ENCODE measurements around the gene SIM1. TPM values are rescaled to one million over a fixed set of nuclear protein-coding genes. Genes with fewer than 3 reads are reported as not detected.

SIM1 gene
- total and polyA plus RNA-seq, 7 experiments from 2014 or later: not detected

- ATAC-seq (no peak), DNase-seq (no peak)
- Histone ChIP-seq H3K27me3 (ENCODE audit: control insufficient read depth in 2 of 2, insufficient read depth in 2 of 2, low read length in 2 of 2) (peaks cover 41 to 74% of the 10 kb centered on the region in 2 donors), H3K27ac (ENCODE audit: low read depth, low read length) (no peak overlapping the region), H3K4me3 (ENCODE audit: low read length) (no peak overlapping the region), H3K36me3 (ENCODE audit: control insufficient read depth in 2 of 3, insufficient read depth in 3 of 3, low read length in 3 of 3) (no peaks in the 10 kb centered on the region), H3K9me3 (ENCODE audit: control insufficient read depth in 2 of 3, low read length in 3 of 3) (peaks cover 0 to 21% (median 0%) of the 10 kb centered on the region in 3 experiments), H3K4me1 (ENCODE audit: control insufficient read depth in 2 of 2, insufficient read depth in 2 of 2, low read length in 2 of 2) (peaks cover 6 to 9% of the 10 kb centered on the region in 2 donors)
- Mint-ChIP-seq H3K4me3 (peak overlapping the region in 4 of 10 donors; percentile 12 to 29 (median 22)), H3K9me3 (peaks cover 4 to 75% (median 36%) of the 10 kb centered on the region in 11 donors), H3K4me1 (peaks cover 4 to 31% (median 17%) of the 10 kb centered on the region in 7 donors), H3K36me3 (peaks cover 0 to 15% (median 7%) of the 10 kb centered on the region in 5 donors), H3K27ac (peak overlapping the region in 1 of 9 donors; percentile 38), H3K27me3 (peaks cover 75 to 95% (median 86%) of the 10 kb centered on the region in 5 donors)
- POLR2A ChIA-PET: no interaction called here
- CTCF ChIA-PET: no interaction called here
- intact Hi-C loops (cut with micrococcal nuclease): loop anchor here in 1 of 2 donors (2.0 kb wide), 1 partner anchor 851 kb away; no protein-coding TSS in a partner anchor
These were observed 3.3 kb downstream of the SIM1 start for GRCh38 chr6:100461278-100461916.

DNA sequence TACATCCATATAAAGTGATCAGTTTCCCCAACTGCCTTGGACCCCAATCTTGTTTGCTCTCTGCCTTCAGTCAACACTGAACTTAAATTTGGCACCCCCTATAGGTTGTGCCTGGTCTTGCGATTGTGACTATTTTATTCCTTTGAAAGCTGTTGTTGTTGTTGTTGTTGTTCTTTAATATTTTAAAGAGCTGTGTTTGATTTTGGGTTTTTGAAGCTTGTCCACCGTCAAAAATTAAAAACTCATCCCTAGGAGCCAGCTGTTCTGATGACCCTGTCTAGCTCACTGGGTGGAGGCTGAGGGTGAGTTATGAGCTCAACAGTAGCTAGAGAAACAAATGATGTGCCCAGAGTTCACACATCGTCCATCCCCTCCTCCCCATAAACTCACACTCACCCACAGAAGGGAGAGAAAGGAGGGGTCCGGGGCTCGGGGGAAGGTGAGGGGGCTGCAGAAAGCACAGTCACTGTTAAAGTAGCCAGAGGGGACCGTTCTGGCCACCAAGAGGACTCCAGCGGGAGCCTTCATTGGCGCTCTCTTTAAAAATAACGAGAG is 4.0 kb downstream of the SIM1 start:
- H3K36me3 Mint-ChIP-seq: peaks cover 0 to 12% (median 6%) of the 10 kb centered on the region in 5 donors
- peaks cover 74 to 95% (median 84%) of the 10 kb centered on the region in 5 donors for H3K27me3 Mint-ChIP-seq
- ATAC-seq: no peak
- H3K36me3 ChIP-seq (ENCODE audit: control insufficient read depth in 2 of 3, insufficient read depth in 3 of 3, low read length in 3 of 3): no peaks in the 10 kb centered on the region
- CTCF ChIA-PET: no interaction called here
- intact Hi-C loops (cut with micrococcal nuclease): loop anchor here in 1 of 2 donors (2.0 kb wide), 1 partner anchor 850 kb away; no protein-coding TSS in a partner anchor
- peaks cover 6 to 9% of the 10 kb centered on the region in 2 donors for H3K4me1 ChIP-seq (ENCODE audit: control insufficient read depth in 2 of 2, insufficient read depth in 2 of 2, low read length in 2 of 2)
- peaks cover 45 to 68% of the 10 kb centered on the region in 2 donors for H3K27me3 ChIP-seq (ENCODE audit: control insufficient read depth in 2 of 2, insufficient read depth in 2 of 2, low read length in 2 of 2)
- no peak overlapping the region for H3K27ac Mint-ChIP-seq
- H3K9me3 ChIP-seq (ENCODE audit: control insufficient read depth in 2 of 3, low read length in 3 of 3): peaks cover 0 to 20% (median 0%) of the 10 kb centered on the region in 3 experiments
- POLR2A ChIA-PET: no interaction called here
- no peak for DNase-seq
- peaks cover 4 to 74% (median 37%) of the 10 kb centered on the region in 11 donors for H3K9me3 Mint-ChIP-seq
- no peak overlapping the region for H3K27ac ChIP-seq (ENCODE audit: low read depth, low read length)
- H3K4me3 Mint-ChIP-seq: peak overlapping the region in 1 of 10 donors; percentile 21
- no peak overlapping the region for H3K4me3 ChIP-seq (ENCODE audit: low read length)
- H3K4me1 Mint-ChIP-seq: peaks cover 0 to 25% (median 12%) of the 10 kb centered on the region in 7 donors

GRCh38 chr6:100459592-100460184 is 5.0 kb downstream of the SIM1 start:
- Histone ChIP-seq H3K4me3 (ENCODE audit: low read length) (no peak overlapping the region), H3K27ac (ENCODE audit: low read depth, low read length) (no peak overlapping the region), H3K4me1 (ENCODE audit: control insufficient read depth in 2 of 2, insufficient read depth in 2 of 2, low read length in 2 of 2) (peaks cover 2 to 9% of the 10 kb centered on the region in 2 donors), H3K27me3 (ENCODE audit: control insufficient read depth in 2 of 2, insufficient read depth in 2 of 2, low read length in 2 of 2) (peaks cover 43 to 66% of the 10 kb centered on the region in 2 donors), H3K9me3 (ENCODE audit: control insufficient read depth in 2 of 3, low read length in 3 of 3) (peaks cover 0 to 26% (median 0%) of the 10 kb centered on the region in 3 experiments), H3K36me3 (ENCODE audit: control insufficient read depth in 2 of 3, insufficient read depth in 3 of 3, low read length in 3 of 3) (no peaks in the 10 kb centered on the region)
- Mint-ChIP-seq H3K4me3 (peak overlapping the region in 1 of 10 donors; percentile 35), H3K27me3 (peaks cover 67 to 97% (median 79%) of the 10 kb centered on the region in 5 donors), H3K27ac (no peak overlapping the region), H3K36me3 (peaks cover 0 to 16% (median 6%) of the 10 kb centered on the region in 5 donors), H3K9me3 (peaks cover 7 to 78% (median 36%) of the 10 kb centered on the region in 11 donors), H3K4me1 (peaks cover 0 to 16% (median 10%) of the 10 kb centered on the region in 7 donors)
- DNase-seq (no peak), ATAC-seq (no peak)
- intact Hi-C loops (cut with micrococcal nuclease): loop anchor here in 1 of 2 donors (2.0 kb wide), 1 partner anchor 849 kb away; no protein-coding TSS in a partner anchor
- ChIA-PET POLR2A (no interaction called here), CTCF (no interaction called here)

DNA sequence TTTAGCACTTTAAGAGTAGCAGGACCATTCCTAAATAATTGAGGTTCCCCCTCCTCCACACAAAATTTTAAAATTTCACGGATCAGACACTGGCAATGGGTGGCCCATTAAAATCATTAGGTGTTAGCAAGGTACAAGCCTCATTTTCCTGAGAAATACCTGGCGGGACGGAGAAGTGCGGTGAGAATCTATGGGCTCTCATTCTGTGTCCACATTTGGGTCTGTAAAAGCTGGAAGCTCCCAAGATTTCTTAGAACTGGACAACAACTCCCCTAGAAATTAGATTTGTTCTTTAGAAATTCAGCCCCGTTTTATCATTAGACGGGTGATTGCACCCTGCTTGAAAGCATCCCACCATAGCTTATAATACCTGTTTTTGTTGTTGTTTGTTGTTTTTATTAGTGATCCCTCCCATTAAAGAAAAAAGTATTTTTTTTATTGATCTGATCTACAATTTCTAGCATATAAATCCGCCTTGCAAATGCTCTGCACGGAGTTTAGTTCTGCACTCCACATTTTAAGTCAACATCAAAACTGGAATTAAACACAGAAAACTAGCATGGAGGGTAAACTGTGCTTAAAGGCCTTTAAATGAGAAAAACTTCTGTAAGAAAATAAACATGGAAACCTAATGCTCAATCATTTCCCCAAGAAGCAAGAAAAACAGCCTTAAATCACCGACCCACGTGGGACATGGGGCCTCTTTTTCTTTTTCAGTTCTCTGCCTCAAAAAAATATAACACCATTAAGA is 5.7 kb downstream of the SIM1 start:
- Mint-ChIP-seq H3K36me3 (peaks cover 0 to 16% (median 6%) of the 10 kb centered on the region in 5 donors), H3K27ac (peak overlapping the region in 1 of 9 donors; percentile 13), H3K9me3 (peaks cover 7 to 84% (median 38%) of the 10 kb centered on the region in 11 donors), H3K4me1 (peaks cover 0 to 18% (median 10%) of the 10 kb centered on the region in 7 donors), H3K27me3 (peaks cover 67 to 99% (median 85%) of the 10 kb centered on the region in 5 donors), H3K4me3 (peak overlapping the region in 2 of 10 donors; percentile 19 to 35)
- intact Hi-C loops (cut with micrococcal nuclease): no loop called here
- H3K9me3 ChIP-seq (ENCODE audit: control insufficient read depth in 2 of 3, low read length in 3 of 3): peaks cover 0 to 26% (median 0%) of the 10 kb centered on the region in 3 experiments
- ATAC-seq (no peak), DNase-seq (no peak)
- peaks cover 0 to 9% of the 10 kb centered on the region in 2 donors for H3K4me1 ChIP-seq (ENCODE audit: control insufficient read depth in 2 of 2, insufficient read depth in 2 of 2, low read length in 2 of 2)
- H3K27me3 ChIP-seq (ENCODE audit: control insufficient read depth in 2 of 2, insufficient read depth in 2 of 2, low read length in 2 of 2): peaks cover 47 to 68% of the 10 kb centered on the region in 2 donors
- H3K27ac ChIP-seq (ENCODE audit: low read depth, low read length): no peak overlapping the region
- H3K36me3 ChIP-seq (ENCODE audit: control insufficient read depth in 2 of 3, insufficient read depth in 3 of 3, low read length in 3 of 3): no peaks in the 10 kb centered on the region
- ChIA-PET CTCF (no interaction called here), POLR2A (no interaction called here)
- no peak overlapping the region for H3K4me3 ChIP-seq (ENCODE audit: low read length)

- H3K36me3 ChIP-seq (ENCODE audit: control insufficient read depth in 2 of 3, insufficient read depth in 3 of 3, low read length in 3 of 3): no peaks in the 10 kb centered on the region
- H3K4me1 Mint-ChIP-seq: peaks cover 0 to 12% (median 7%) of the 10 kb centered on the region in 7 donors
- H3K4me3 Mint-ChIP-seq: peak overlapping the region in 1 of 10 donors; percentile 56
- H3K27ac Mint-ChIP-seq: peak overlapping the region in 1 of 9 donors; percentile 55
- peaks cover 0 to 12% (median 3%) of the 10 kb centered on the region in 5 donors for H3K36me3 Mint-ChIP-seq
- H3K27ac ChIP-seq (ENCODE audit: low read depth, low read length): no peak overlapping the region
- no peak overlapping the region for H3K4me3 ChIP-seq (ENCODE audit: low read length)
- H3K9me3 Mint-ChIP-seq: peaks cover 7 to 69% (median 38%) of the 10 kb centered on the region in 11 donors
- H3K27me3 Mint-ChIP-seq: peaks cover 52 to 92% (median 73%) of the 10 kb centered on the region in 5 donors
- POLR2A ChIA-PET: no interaction called here
- intact Hi-C loops (cut with micrococcal nuclease): loop anchor here in 1 of 2 donors (1.0 kb wide), 1 partner anchor 8 kb away; no protein-coding TSS in a partner anchor
- no peak for ATAC-seq
- H3K9me3 ChIP-seq (ENCODE audit: control insufficient read depth in 2 of 3, low read length in 3 of 3): peaks cover 0 to 26% (median 0%) of the 10 kb centered on the region in 3 experiments
- CTCF ChIA-PET: interaction anchor here (0.6 kb wide), 1 partner anchor 31 kb away, joined by 3 read pairs; no protein-coding TSS in a partner anchor
- peaks cover 0 to 9% of the 10 kb centered on the region in 2 donors for H3K4me1 ChIP-seq (ENCODE audit: control insufficient read depth in 2 of 2, insufficient read depth in 2 of 2, low read length in 2 of 2)
- H3K27me3 ChIP-seq (ENCODE audit: control insufficient read depth in 2 of 2, insufficient read depth in 2 of 2, low read length in 2 of 2): peaks cover 32 to 61% of the 10 kb centered on the region in 2 donors
- no peak for DNase-seq
These were observed 7.3 kb downstream of the SIM1 start for GRCh38 chr6:100457311-100457990.

Measured in naive thymus-derived CD4-positive, alpha-beta T cell (primary cell).